ENCODE measurements around the gene DCHS2.

Gene DCHS2

GRCh38 chr4:154414796-154415195 lies 76.8 kb downstream of the DCHS2 start:
- no peak overlapping the region for H2AFZ ChIP-seq (ENCODE audit: low read depth, low read length)
- H3K79me1 ChIP-seq (replicated peaks; ENCODE audit: low read length, poor library complexity, severe bottlenecking): no peaks in the 10 kb centered on the region
- no peak overlapping the region for H3K27ac ChIP-seq (ENCODE audit: low read length, poor library complexity, severe bottlenecking)
- no peak overlapping the region for H2BK120ac ChIP-seq (ENCODE audit: low read depth, low read length)
- H3K9ac ChIP-seq (ENCODE audit: low read length): no peak overlapping the region
- no peak overlapping the region for H4K8ac ChIP-seq (ENCODE audit: low read length)
- peaks cover 2% of the 10 kb centered on the region for H3K4me1 ChIP-seq (ENCODE audit: control insufficient read depth, insufficient read depth, low read depth, low read length)
- DNase-seq: no peak
- no peak overlapping the region for H3K4me2 ChIP-seq (ENCODE audit: low read length, poor library complexity, severe bottlenecking)
- no peak overlapping the region for H2BK5ac ChIP-seq (ENCODE audit: low read depth, low read length, poor library complexity, severe bottlenecking)
- no peaks in the 10 kb centered on the region for H3K9me3 ChIP-seq (ENCODE audit: control insufficient read depth, low read length)
- H2BK12ac ChIP-seq (ENCODE audit: low read length in 2 of 2): no peak overlapping the region
- H3K18ac ChIP-seq (ENCODE audit: low read depth in 1 of 2, low read length in 2 of 2): no peak overlapping the region
- no peak overlapping the region for H3K4ac ChIP-seq (ENCODE audit: low read depth in 1 of 2, low read length in 2 of 2)
- H3K23ac ChIP-seq (ENCODE audit: low read length in 2 of 2): no peak overlapping the region
- no peak overlapping the region for H4K91ac ChIP-seq (ENCODE audit: low read length)
- peaks cover 0 to 3% of the 10 kb centered on the region in 2 experiments for H3K27me3 ChIP-seq (ENCODE audit: control insufficient read depth in 1 of 2, insufficient read depth in 1 of 2, low read length in 2 of 2)
- 88% methylated on average over 2 of the region's 3 CpGs for WGBS
- H3K4me3 ChIP-seq (ENCODE audit: insufficient read depth in 1 of 2, low read depth in 1 of 2, low read length in 2 of 2): no peak overlapping the region
- H2AK5ac ChIP-seq (ENCODE audit: low read length, severe bottlenecking): no peak overlapping the region
- no peak overlapping the region for H2BK15ac ChIP-seq (ENCODE audit: low read depth, poor library complexity, severe bottlenecking)
- no peaks in the 10 kb centered on the region for H3K36me3 ChIP-seq (ENCODE audit: control insufficient read depth in 1 of 2, insufficient read depth in 2 of 2, low read depth in 1 of 2, low read length in 2 of 2)
- no peak overlapping the region for H3K14ac ChIP-seq (ENCODE audit: low read length in 2 of 2)

- Histone ChIP-seq H3K27ac (ENCODE audit: low read length, poor library complexity, severe bottlenecking) (no peak overlapping the region), H2BK5ac (ENCODE audit: low read depth, low read length, poor library complexity, severe bottlenecking) (no peak overlapping the region), H3K4me3 (ENCODE audit: insufficient read depth in 1 of 2, low read depth in 1 of 2, low read length in 2 of 2) (no peak overlapping the region), H3K27me3 (ENCODE audit: control insufficient read depth in 1 of 2, insufficient read depth in 1 of 2, low read length in 2 of 2) (peaks cover 3 to 4% of the 10 kb centered on the region in 2 experiments), H3K14ac (ENCODE audit: low read length in 2 of 2) (no peak overlapping the region), H2BK120ac (ENCODE audit: low read depth, low read length) (no peak overlapping the region), H3K18ac (ENCODE audit: low read depth in 1 of 2, low read length in 2 of 2) (no peak overlapping the region), H3K9ac (ENCODE audit: low read length) (no peak overlapping the region), H2AK5ac (ENCODE audit: low read length, severe bottlenecking) (no peak overlapping the region), H4K8ac (ENCODE audit: low read length) (no peak overlapping the region), H2BK15ac (ENCODE audit: low read depth, poor library complexity, severe bottlenecking) (no peak overlapping the region), H3K4me1 (ENCODE audit: control insufficient read depth, insufficient read depth, low read depth, low read length) (peaks cover 2% of the 10 kb centered on the region), H3K9me3 (ENCODE audit: control insufficient read depth, low read length) (no peaks in the 10 kb centered on the region), H3K36me3 (ENCODE audit: control insufficient read depth in 1 of 2, insufficient read depth in 2 of 2, low read depth in 1 of 2, low read length in 2 of 2) (no peaks in the 10 kb centered on the region), H2BK12ac (ENCODE audit: low read length in 2 of 2) (no peak overlapping the region), H3K23ac (ENCODE audit: low read length in 2 of 2) (no peak overlapping the region), H3K4me2 (ENCODE audit: low read length, poor library complexity, severe bottlenecking) (no peak overlapping the region), H2AFZ (ENCODE audit: low read depth, low read length) (no peak overlapping the region), H4K91ac (ENCODE audit: low read length) (no peak overlapping the region), H3K4ac (ENCODE audit: low read depth in 1 of 2, low read length in 2 of 2) (no peak overlapping the region), H3K79me1 (replicated peaks; ENCODE audit: low read length, poor library complexity, severe bottlenecking) (no peaks in the 10 kb centered on the region)
- 67% methylated on average over 2 of the region's 2 CpGs for WGBS
- DNase-seq: no peak
These were observed 77.2 kb downstream of the DCHS2 start for GRCh38 chr4:154414371-154414770.

- H3K27me3 ChIP-seq (ENCODE audit: control insufficient read depth in 1 of 2, insufficient read depth in 1 of 2, low read length in 2 of 2): peaks cover 9 to 13% of the 10 kb centered on the region in 2 experiments
- no peaks in the 10 kb centered on the region for H3K4me1 ChIP-seq (ENCODE audit: control insufficient read depth, insufficient read depth, low read depth, low read length)
- no peak for DNase-seq
- H3K14ac ChIP-seq (ENCODE audit: low read length in 2 of 2): no peak overlapping the region
- H2AFZ ChIP-seq (ENCODE audit: low read depth, low read length): no peak overlapping the region
- H4K91ac ChIP-seq (ENCODE audit: low read length): no peak overlapping the region
- H3K27ac ChIP-seq (ENCODE audit: low read length, poor library complexity, severe bottlenecking): no peak overlapping the region
- H2AK5ac ChIP-seq (ENCODE audit: low read length, severe bottlenecking): no peak overlapping the region
- no peak overlapping the region for H3K4me2 ChIP-seq (ENCODE audit: low read length, poor library complexity, severe bottlenecking)
- no peak overlapping the region for H3K4ac ChIP-seq (ENCODE audit: low read depth in 1 of 2, low read length in 2 of 2)
- no peak overlapping the region for H4K8ac ChIP-seq (ENCODE audit: low read length)
- no peaks in the 10 kb centered on the region for H3K36me3 ChIP-seq (ENCODE audit: control insufficient read depth in 1 of 2, insufficient read depth in 2 of 2, low read depth in 1 of 2, low read length in 2 of 2)
- H3K18ac ChIP-seq (ENCODE audit: low read depth in 1 of 2, low read length in 2 of 2): no peak overlapping the region
- H2BK120ac ChIP-seq (ENCODE audit: low read depth, low read length): no peak overlapping the region
- no peak overlapping the region for H2BK12ac ChIP-seq (ENCODE audit: low read length in 2 of 2)
- H2BK5ac ChIP-seq (ENCODE audit: low read depth, low read length, poor library complexity, severe bottlenecking): no peak overlapping the region
- H3K9me3 ChIP-seq (ENCODE audit: control insufficient read depth, low read length): no peaks in the 10 kb centered on the region
- H3K79me1 ChIP-seq (replicated peaks; ENCODE audit: low read length, poor library complexity, severe bottlenecking): no peaks in the 10 kb centered on the region
- no peak overlapping the region for H3K4me3 ChIP-seq (ENCODE audit: insufficient read depth in 1 of 2, low read depth in 1 of 2, low read length in 2 of 2)
- H3K9ac ChIP-seq (ENCODE audit: low read length): no peak overlapping the region
- H3K23ac ChIP-seq (ENCODE audit: low read length in 2 of 2): no peak overlapping the region
- no peak overlapping the region for H2BK15ac ChIP-seq (ENCODE audit: low read depth, poor library complexity, severe bottlenecking)
These were observed 84.2 kb downstream of the DCHS2 start for GRCh38 chr4:154407443-154407842.

GRCh38 chr4:154406018-154406795 lies 85.4 kb downstream of the DCHS2 start:
- H2AFZ ChIP-seq (ENCODE audit: low read depth, low read length): no peak overlapping the region
- no peak overlapping the region for H3K23ac ChIP-seq (ENCODE audit: low read length in 2 of 2)
- H3K79me1 ChIP-seq (replicated peaks; ENCODE audit: low read length, poor library complexity, severe bottlenecking): no peaks in the 10 kb centered on the region

More at GRCh38 chr4:154406018-154406795, 85.4 kb downstream of the DCHS2 start:
- H3K9ac ChIP-seq (ENCODE audit: low read length): no peak overlapping the region
- H3K4ac ChIP-seq (ENCODE audit: low read depth in 1 of 2, low read length in 2 of 2): no peak overlapping the region
- H2AK5ac ChIP-seq (ENCODE audit: low read length, severe bottlenecking): no peak overlapping the region
- no peaks in the 10 kb centered on the region for H3K4me1 ChIP-seq (ENCODE audit: control insufficient read depth, insufficient read depth, low read depth, low read length)
- H2BK5ac ChIP-seq (ENCODE audit: low read depth, low read length, poor library complexity, severe bottlenecking): no peak overlapping the region
- H3K36me3 ChIP-seq (ENCODE audit: control insufficient read depth in 1 of 2, insufficient read depth in 2 of 2, low read depth in 1 of 2, low read length in 2 of 2): no peaks in the 10 kb centered on the region
- H3K4me2 ChIP-seq (ENCODE audit: low read length, poor library complexity, severe bottlenecking): no peak overlapping the region
- no peak overlapping the region for H2BK120ac ChIP-seq (ENCODE audit: low read depth, low read length)
- WGBS: 71% methylated on average over 3 of the region's 4 CpGs
- H3K14ac ChIP-seq (ENCODE audit: low read length in 2 of 2): no peak overlapping the region
- no peak overlapping the region for H4K8ac ChIP-seq (ENCODE audit: low read length)
- H2BK15ac ChIP-seq (ENCODE audit: low read depth, poor library complexity, severe bottlenecking): no peak overlapping the region
- H3K27ac ChIP-seq (ENCODE audit: low read length, poor library complexity, severe bottlenecking): no peak overlapping the region
- no peak overlapping the region for H4K91ac ChIP-seq (ENCODE audit: low read length)
- no peak for DNase-seq
- H3K18ac ChIP-seq (ENCODE audit: low read depth in 1 of 2, low read length in 2 of 2): no peak overlapping the region
- no peak overlapping the region for H3K4me3 ChIP-seq (ENCODE audit: insufficient read depth in 1 of 2, low read depth in 1 of 2, low read length in 2 of 2)
- peaks cover 9 to 13% of the 10 kb centered on the region in 2 experiments for H3K27me3 ChIP-seq (ENCODE audit: control insufficient read depth in 1 of 2, insufficient read depth in 1 of 2, low read length in 2 of 2)
- no peaks in the 10 kb centered on the region for H3K9me3 ChIP-seq (ENCODE audit: control insufficient read depth, low read length)
- no peak overlapping the region for H2BK12ac ChIP-seq (ENCODE audit: low read length in 2 of 2)

Measured in mesenchymal stem cell (in vitro differentiated cells and primary cell).